ENCODE results near the gene LARGE2.
"Not testable (repeated sequence)": the region's sequence is repeated elsewhere in the genome, so short reads cannot be mapped to it uniquely, and the experiment has no call there.

LARGE2 gene

DNA sequence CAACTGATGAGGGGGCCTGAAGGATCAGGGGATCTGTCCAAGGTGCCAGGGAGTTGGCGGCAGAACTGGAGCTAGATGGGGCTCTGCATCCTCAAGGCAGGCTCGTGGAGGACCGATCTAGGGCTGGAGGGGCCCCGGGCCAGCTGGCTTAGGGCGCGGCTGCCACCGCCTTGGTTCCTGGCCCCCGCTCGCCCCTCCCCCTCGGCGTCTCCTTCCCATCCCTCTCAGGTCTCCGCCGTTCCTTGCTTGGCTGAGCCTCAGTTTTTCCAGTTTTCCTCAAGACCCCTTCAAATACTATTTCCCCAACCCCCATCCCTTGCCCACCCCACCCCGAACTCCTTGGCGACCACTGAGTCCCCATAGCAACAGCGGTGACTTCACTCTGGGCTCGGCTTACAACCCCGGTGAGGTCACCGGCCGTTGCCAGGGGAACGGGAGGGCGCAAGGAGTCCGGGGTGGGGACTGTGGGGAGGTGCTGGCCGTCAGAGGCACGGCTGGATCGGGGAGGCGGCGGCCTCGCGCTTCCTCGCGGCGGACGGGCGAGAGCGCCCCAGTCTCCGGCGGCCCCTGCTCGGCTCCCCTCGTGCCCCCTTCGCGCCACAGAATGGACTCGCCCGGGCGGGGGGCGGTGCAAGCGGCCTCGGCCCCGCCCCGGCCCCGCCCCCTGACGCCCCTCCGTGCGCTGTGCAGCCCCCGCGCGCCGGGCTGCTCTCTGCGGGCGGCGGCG lies 22.8 kb upstream of the LARGE2 start:
- POLR2A ChIA-PET = interaction anchor here (1.0 kb wide), 1 partner anchor 15 kb away, joined by 3 read pairs; no protein-coding TSS in a partner anchor
- DNase-seq (ENCODE audit: extremely low spot score) = peak; percentile 83
- CTCF ChIA-PET = interaction anchor here (1.1 kb wide), 1 partner anchor 40 kb away, joined by 3 read pairs; no protein-coding TSS in a partner anchor
- TF ChIP-seq, protein P1, sequence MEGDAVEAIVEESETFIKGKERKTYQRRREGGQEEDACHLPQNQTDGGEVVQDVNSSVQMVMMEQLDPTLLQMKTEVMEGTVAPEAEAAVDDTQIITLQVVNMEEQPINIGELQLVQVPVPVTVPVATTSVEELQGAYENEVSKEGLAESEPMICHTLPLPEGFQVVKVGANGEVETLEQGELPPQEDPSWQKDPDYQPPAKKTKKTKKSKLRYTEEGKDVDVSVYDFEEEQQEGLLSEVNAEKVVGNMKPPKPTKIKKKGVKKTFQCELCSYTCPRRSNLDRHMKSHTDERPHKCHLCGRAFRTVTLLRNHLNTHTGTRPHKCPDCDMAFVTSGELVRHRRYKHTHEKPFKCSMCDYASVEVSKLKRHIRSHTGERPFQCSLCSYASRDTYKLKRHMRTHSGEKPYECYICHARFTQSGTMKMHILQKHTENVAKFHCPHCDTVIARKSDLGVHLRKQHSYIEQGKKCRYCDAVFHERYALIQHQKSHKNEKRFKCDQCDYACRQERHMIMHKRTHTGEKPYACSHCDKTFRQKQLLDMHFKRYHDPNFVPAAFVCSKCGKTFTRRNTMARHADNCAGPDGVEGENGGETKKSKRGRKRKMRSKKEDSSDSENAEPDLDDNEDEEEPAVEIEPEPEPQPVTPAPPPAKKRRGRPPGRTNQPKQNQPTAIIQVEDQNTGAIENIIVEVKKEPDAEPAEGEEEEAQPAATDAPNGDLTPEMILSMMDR (IDR thresholded peaks at IDR 0.05; ENCODE audit: control extremely low read depth, extremely low read depth, low read depth, missing control alignments) = no peak

DNA sequence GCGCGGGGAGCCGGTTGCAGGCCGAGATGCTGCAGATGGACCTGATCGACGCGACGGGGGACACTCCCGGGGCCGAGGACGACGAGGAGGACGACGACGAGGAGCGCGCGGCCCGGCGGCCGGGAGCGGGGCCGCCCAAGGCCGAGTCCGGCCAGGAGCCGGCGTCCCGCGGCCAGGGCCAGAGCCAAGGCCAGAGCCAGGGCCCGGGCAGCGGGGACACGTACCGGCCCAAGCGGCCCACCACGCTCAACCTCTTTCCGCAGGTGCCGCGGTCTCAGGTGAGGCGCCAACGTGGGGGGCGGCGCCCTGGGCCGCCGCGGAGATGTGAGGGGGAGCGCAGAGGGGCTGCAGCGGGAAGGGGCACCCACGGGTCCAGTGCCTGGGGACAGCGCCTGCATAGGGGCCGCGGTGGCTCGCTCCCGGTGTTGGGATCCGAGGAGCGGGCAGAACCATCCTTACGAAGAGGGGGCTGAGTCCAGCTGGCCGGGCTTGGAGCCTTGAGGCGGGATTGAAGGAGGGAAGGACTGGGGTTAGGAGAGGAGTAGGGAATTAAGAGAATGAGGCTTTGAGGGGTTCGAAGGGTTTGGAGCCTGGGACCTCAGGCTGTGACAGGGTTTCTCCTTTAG lies 22.2 kb upstream of the LARGE2 start:
- CTCF ChIA-PET = interaction anchor here (1.4 kb wide), 1 partner anchor 14 kb away, joined by 3 read pairs; no protein-coding TSS in a partner anchor
- POLR2A ChIA-PET; DNase-seq (ENCODE audit: extremely low spot score): not testable (repeated sequence)

DNA sequence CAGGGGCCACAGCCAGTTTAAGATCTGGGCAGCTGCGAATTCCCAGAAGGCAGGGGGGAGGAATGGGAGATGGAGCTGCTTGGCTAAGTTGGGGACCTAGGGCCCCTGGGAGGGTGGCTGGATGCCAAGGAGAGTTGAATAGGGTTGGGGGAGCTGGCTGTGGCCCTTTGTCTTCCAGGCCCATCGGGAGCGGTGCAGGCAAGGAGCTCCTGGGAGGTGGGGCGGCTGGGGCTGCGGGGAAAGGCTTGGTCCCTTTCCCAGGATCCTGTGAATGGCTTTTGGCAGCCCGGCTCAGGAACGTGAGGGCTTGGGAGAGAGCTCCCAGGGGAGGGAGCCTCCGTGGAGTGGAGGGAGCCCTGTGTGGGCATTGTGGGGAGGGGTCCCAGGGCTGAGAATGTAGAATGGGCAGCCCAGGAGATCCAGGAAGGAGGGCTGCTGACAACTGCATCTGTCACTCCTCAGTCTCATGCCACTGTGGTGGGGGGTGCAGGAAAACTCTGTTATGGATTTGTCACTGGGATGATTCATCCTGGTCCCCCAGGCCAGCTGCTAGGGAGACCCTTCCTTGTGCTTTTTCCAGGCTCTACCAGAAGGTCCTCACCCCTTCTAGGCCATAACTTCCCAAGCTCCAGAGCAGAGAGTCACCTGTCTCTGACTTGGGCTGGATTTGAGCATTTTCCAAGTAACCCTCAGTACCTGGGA lies 21.4 kb upstream of the LARGE2 start:
- DNase-seq (ENCODE audit: extremely low spot score) = no peak
- ChIA-PET POLR2A (no interaction called here), CTCF (interaction anchor here (1.4 to 1.9 kb wide), 2 partner anchors 15 to 64 kb away, joined by 3 to 5 read pairs; no protein-coding TSS in a partner anchor)
- TF ChIP-seq, protein P1 (IDR thresholded peaks at IDR 0.05; ENCODE audit: control extremely low read depth, extremely low read depth, low read depth, missing control alignments) = no peak

DNA sequence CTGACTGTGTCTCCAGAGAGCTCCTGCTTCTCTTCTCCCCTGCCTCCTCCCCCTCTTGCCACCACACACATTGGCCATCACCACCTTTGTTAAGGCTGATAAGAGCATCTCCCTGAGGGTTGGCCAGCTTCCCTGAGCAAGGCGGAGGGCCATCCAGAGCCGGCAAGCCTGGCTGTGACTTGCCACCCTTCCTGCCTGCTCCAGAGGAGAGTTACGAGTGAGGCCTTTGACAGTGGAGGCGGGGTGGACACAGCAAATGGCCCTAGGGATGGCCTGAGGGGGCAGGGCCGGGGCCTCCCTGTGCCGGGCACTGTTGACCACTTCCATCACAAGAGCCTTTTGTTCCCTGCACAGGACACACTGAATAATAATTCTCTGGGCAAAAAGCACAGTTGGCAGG lies 20.8 kb upstream of the LARGE2 start:
- TF ChIP-seq, protein P1 (IDR thresholded peaks at IDR 0.05; ENCODE audit: control extremely low read depth, extremely low read depth, low read depth, missing control alignments) = no peak
- DNase-seq (ENCODE audit: extremely low spot score) = no peak
- POLR2A ChIA-PET = no interaction called here
- CTCF ChIA-PET = interaction anchor here (1.4 to 1.9 kb wide), 2 partner anchors 15 to 63 kb away, joined by 3 to 5 read pairs; no protein-coding TSS in a partner anchor

DNA sequence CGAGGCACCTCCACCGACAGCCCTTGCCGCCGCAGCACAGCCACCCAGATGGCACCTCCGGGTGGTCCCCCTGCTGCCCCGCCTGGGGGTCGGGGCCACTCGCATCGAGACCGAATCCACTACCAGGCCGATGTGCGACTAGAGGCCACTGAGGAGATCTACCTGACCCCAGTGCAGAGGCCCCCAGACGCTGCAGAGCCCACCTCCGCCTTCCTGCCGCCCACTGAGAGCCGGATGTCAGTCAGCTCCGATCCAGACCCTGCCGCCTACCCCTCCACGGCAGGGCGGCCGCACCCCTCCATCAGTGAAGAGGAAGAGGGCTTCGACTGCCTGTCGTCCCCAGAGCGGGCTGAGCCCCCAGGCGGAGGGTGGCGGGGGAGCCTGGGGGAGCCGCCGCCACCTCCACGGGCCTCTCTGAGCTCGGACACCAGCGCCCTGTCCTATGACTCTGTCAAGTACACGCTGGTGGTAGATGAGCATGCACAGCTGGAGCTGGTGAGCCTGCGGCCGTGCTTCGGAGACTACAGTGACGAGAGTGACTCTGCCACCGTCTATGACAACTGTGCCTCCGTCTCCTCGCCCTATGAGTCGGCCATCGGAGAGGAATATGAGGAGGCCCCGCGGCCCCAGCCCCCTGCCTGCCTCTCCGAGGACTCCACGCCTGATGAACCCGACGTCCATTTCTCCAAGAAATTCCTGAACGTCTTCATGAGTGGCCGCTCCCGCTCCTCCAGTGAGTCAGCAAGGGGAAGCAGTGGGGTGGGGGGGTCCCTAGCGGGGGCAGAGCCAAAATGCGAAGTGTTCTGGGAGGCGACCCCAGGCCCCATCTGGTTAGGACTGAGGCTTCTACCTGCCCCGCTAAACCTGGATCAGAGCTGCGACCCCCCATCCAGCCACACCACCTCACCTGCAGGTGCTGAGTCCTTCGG lies 19.7 kb upstream of the LARGE2 start:
- TF ChIP-seq, protein P1 (IDR thresholded peaks at IDR 0.05; ENCODE audit: control extremely low read depth, extremely low read depth, low read depth, missing control alignments) = no peak
- DNase-seq (ENCODE audit: extremely low spot score) = no peak
- CTCF ChIA-PET = interaction anchor here (1.9 kb wide), 1 partner anchor 62 kb away, joined by 5 read pairs; no protein-coding TSS in a partner anchor
- POLR2A ChIA-PET = no interaction called here

DNA sequence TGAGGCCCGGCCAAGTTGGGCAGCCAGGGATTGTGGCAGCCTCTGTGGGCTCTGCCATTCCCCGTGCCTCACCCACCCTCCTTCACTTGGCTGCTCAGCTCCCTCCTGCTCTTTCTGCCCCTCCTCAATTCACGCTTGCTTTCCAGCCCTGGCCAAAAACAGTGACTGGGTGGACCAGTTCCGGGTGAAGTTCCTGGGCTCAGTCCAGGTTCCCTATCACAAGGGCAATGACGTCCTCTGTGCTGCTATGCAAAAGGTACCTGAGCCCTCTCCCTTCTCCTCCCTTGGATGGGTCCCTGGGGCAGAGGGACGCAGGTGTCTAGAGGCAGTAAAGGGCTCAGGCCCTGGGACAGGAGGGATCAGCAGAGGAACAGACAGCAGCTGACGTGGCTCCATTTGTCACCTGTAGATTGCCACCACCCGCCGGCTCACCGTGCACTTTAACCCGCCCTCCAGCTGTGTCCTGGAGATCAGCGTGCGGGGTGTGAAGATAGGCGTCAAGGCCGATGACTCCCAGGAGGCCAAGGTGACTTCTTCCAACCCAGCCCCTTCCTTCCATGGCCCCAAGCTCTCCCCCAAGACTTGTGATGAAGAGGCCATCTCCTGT lies 18.0 kb upstream of the LARGE2 start:
- ChIA-PET CTCF (no interaction called here), POLR2A (no interaction called here)
- TF ChIP-seq, protein P1 (IDR thresholded peaks at IDR 0.05; ENCODE audit: control extremely low read depth, extremely low read depth, low read depth, missing control alignments) = no peak
- DNase-seq (ENCODE audit: extremely low spot score) = no peak
